Activated CD4-positive, alpha-beta T cell treated with anti-CD3 and anti-CD28 coated beads, Interleukin-2, amount 10 ng/mL, durations not matched to agents 7 days and 5 days (primary cell): ENCODE data around the gene CXADR. TPM values are rescaled to one million over a fixed set of nuclear protein-coding genes. Genes with fewer than 3 reads are reported as not detected.

Experiments
- CTCF ChIA-PET: fragments of 350-600 bp; sonication (Branson Sonifier 250); formaldehyde crosslinking; loops from one replicate; lab custom pipeline; 2021; ENCODE audit warnings: antibody characterized with exemption; lab: Charles Lee
- POLR2A ChIA-PET: fragments of 350-600 bp; sonication (Branson Sonifier 250); formaldehyde crosslinking; loops from one replicate; lab custom pipeline; 2021; ENCODE audit warnings: antibody characterized with exemption; lab: Charles Lee
- DNase-seq: peaks from one replicate; pipeline ENCODE4 v3.0.0-alpha.2; 2020
- H3K27ac Mint-ChIP-seq: one replicate; pipeline ENCODE4 v1.8.0; 2021; ENCODE audit warnings: mild to moderate bottlenecking, moderate library complexity, mixed read lengths
- H3K27me3 Mint-ChIP-seq: one replicate; pipeline ENCODE4 v1.8.0; 2021; ENCODE audit warnings: mixed read lengths
- H3K36me3 Mint-ChIP-seq: one replicate; pipeline ENCODE4 v1.8.0; 2021; ENCODE audit warnings: low read depth, mixed read lengths
- H3K4me1 Mint-ChIP-seq: one replicate; pipeline ENCODE4 v1.8.0; 2021; ENCODE audit warnings: mixed read lengths
- H3K4me3 Mint-ChIP-seq: one replicate; pipeline ENCODE4 v1.8.0; 2021; ENCODE audit warnings: mild to moderate bottlenecking, moderate library complexity, mixed read lengths
- H3K9me3 Mint-ChIP-seq: one replicate; pipeline ENCODE4 v1.8.0; 2021; ENCODE audit warnings: mixed read lengths
- total RNA-seq, 2 experiments: library from RNA; stranded (reverse); gene quantifications; one replicate each; pipeline ENCODE4 v1.2.3, GENCODE V29; 2021

Gene CXADR
- total RNA-seq, 2 experiments from 2014 or later = 0.32 to 0.40 TPM

- H3K4me1 Mint-ChIP-seq = no peaks in the 10 kb centered on the region
- DNase-seq = no peak
- no peaks in the 10 kb centered on the region for H3K9me3 Mint-ChIP-seq
- no peak overlapping the region for H3K4me3 Mint-ChIP-seq
- ChIA-PET POLR2A (no interaction called here), CTCF (no interaction called here)
- H3K27ac Mint-ChIP-seq = no peak overlapping the region
- no peaks in the 10 kb centered on the region for H3K27me3 Mint-ChIP-seq
- peaks cover 29% of the 10 kb centered on the region for H3K36me3 Mint-ChIP-seq
These were observed 77.6 kb downstream of the CXADR start for GRCh38 chr21:17590430-17590829.

- H3K27me3 Mint-ChIP-seq = no peaks in the 10 kb centered on the region
- H3K4me3 Mint-ChIP-seq = no peak overlapping the region
- no peak for DNase-seq
- no peaks in the 10 kb centered on the region for H3K9me3 Mint-ChIP-seq
- ChIA-PET CTCF (interaction anchor here (1.6 to 2.7 kb wide), 3 partner anchors 10 to 13 kb away, joined by 5 to 11 read pairs (median 10); no protein-coding TSS in a partner anchor), POLR2A (no interaction called here)
- H3K36me3 Mint-ChIP-seq = peaks cover 59% of the 10 kb centered on the region
- no peak overlapping the region for H3K27ac Mint-ChIP-seq
- peaks cover 7% of the 10 kb centered on the region for H3K4me1 Mint-ChIP-seq
These were observed 84.8 kb downstream of the CXADR start for GRCh38 chr21:17597680-17598079.

GRCh38 chr21:17598437-17598836, 85.6 kb downstream of the CXADR start:
- no peak for DNase-seq
- ChIA-PET CTCF (interaction anchor here (1.6 to 2.7 kb wide), 3 partner anchors 9 to 13 kb away, joined by 5 to 11 read pairs (median 10); no protein-coding TSS in a partner anchor), POLR2A (no interaction called here)
- Mint-ChIP-seq H3K27ac (no peak overlapping the region), H3K9me3 (no peaks in the 10 kb centered on the region), H3K4me1 (peaks cover 15% of the 10 kb centered on the region), H3K27me3 (no peaks in the 10 kb centered on the region), H3K4me3 (no peak overlapping the region), H3K36me3 (peaks cover 62% of the 10 kb centered on the region)

- no peaks in the 10 kb centered on the region for H3K9me3 Mint-ChIP-seq
- no peak for DNase-seq
- ChIA-PET CTCF (interaction anchor here (2.5 kb wide), 1 partner anchor 9 kb away, joined by 12 read pairs; no protein-coding TSS in a partner anchor), POLR2A (no interaction called here)
- peak overlapping the region; percentile 9 for H3K27ac Mint-ChIP-seq
- peaks cover 30% of the 10 kb centered on the region for H3K4me1 Mint-ChIP-seq
- peaks cover 58% of the 10 kb centered on the region for H3K36me3 Mint-ChIP-seq
- no peak overlapping the region for H3K4me3 Mint-ChIP-seq
- H3K27me3 Mint-ChIP-seq = no peaks in the 10 kb centered on the region
These were observed 90.0 kb downstream of the CXADR start for GRCh38 chr21:17602874-17603273.

- CTCF ChIA-PET = interaction anchor here (1.3 kb wide), 1 partner anchor 9 kb away, joined by 10 read pairs; no protein-coding TSS in a partner anchor
- Mint-ChIP-seq H3K4me1 (peaks cover 58% of the 10 kb centered on the region), H3K36me3 (peaks cover 61% of the 10 kb centered on the region), H3K4me3 (no peak overlapping the region), H3K27me3 (no peaks in the 10 kb centered on the region), H3K27ac (peak overlapping the region; percentile 83), H3K9me3 (no peaks in the 10 kb centered on the region)
- POLR2A ChIA-PET = no interaction called here
- DNase-seq = no peak
These were observed 94.8 kb downstream of the CXADR start for GRCh38 chr21:17607684-17608083.

GRCh38 chr21:17609681-17610080, 96.8 kb downstream of the CXADR start:
- DNase-seq = no peak
- Mint-ChIP-seq H3K9me3 (no peaks in the 10 kb centered on the region), H3K36me3 (peaks cover 45% of the 10 kb centered on the region), H3K4me1 (peaks cover 52% of the 10 kb centered on the region), H3K27ac (peak overlapping the region; percentile 50), H3K4me3 (peak overlapping the region; percentile 87), H3K27me3 (no peaks in the 10 kb centered on the region)
- POLR2A ChIA-PET = no interaction called here
- CTCF ChIA-PET = interaction anchor here (1.0 to 2.1 kb wide), 2 partner anchors 9 to 11 kb away, joined by 4 to 11 read pairs; no protein-coding TSS in a partner anchor

- ChIA-PET CTCF (interaction anchor here (2.1 to 2.2 kb wide), 2 partner anchors 9 to 12 kb away, joined by 11 to 12 read pairs; no protein-coding TSS in a partner anchor), POLR2A (no interaction called here)
- peaks cover 40% of the 10 kb centered on the region for H3K36me3 Mint-ChIP-seq
- H3K27me3 Mint-ChIP-seq = no peaks in the 10 kb centered on the region
- no peak for DNase-seq
- H3K4me1 Mint-ChIP-seq = peaks cover 59% of the 10 kb centered on the region
- peak overlapping the region; percentile 87 for H3K4me3 Mint-ChIP-seq
- peak overlapping the region; percentile 98 for H3K27ac Mint-ChIP-seq
- no peaks in the 10 kb centered on the region for H3K9me3 Mint-ChIP-seq
These were observed 98.1 kb downstream of the CXADR start for GRCh38 chr21:17610911-17611310.

GRCh38 chr21:17611414-17612022, 98.7 kb downstream of the CXADR start:
- Mint-ChIP-seq H3K4me1 (peaks cover 59% of the 10 kb centered on the region), H3K4me3 (peak overlapping the region; percentile 87)
- POLR2A ChIA-PET = no interaction called here

GRCh38 chr21:17612023-17612564, 99.3 kb downstream of the CXADR start:
- CTCF ChIA-PET = interaction anchor here (0.6 to 2.2 kb wide), 3 partner anchors 11 to 260 kb away, joined by 3 to 12 read pairs (median 11); no protein-coding TSS in a partner anchor
- Mint-ChIP-seq H3K27me3 (no peaks in the 10 kb centered on the region), H3K4me3 (peak overlapping the region; percentile 87), H3K4me1 (peaks cover 58% of the 10 kb centered on the region), H3K36me3 (peaks cover 36% of the 10 kb centered on the region), H3K27ac (peak overlapping the region; percentile 98), H3K9me3 (no peaks in the 10 kb centered on the region)
- POLR2A ChIA-PET = no interaction called here
- peak; percentile 18 for DNase-seq

More at GRCh38 chr21:17611414-17612022, 98.7 kb downstream of the CXADR start:
- H3K27me3 Mint-ChIP-seq = no peaks in the 10 kb centered on the region
- peak overlapping the region; percentile 98 for H3K27ac Mint-ChIP-seq
- peaks cover 38% of the 10 kb centered on the region for H3K36me3 Mint-ChIP-seq
- peak; percentile 85 for DNase-seq
- no peaks in the 10 kb centered on the region for H3K9me3 Mint-ChIP-seq
- CTCF ChIA-PET = interaction anchor here (0.6 to 2.2 kb wide), 3 partner anchors 10 to 259 kb away, joined by 3 to 12 read pairs (median 11); no protein-coding TSS in a partner anchor

GRCh38 chr21:17612565-17613241, 99.9 kb downstream of the CXADR start, which contains the start of gene BTG3:
BTG3 (minus strand) TSS chr21:17612901; CDS start chr21:17609144, 3,757 bp downstream.
- Mint-ChIP-seq H3K9me3 (no peaks in the 10 kb centered on the region), H3K36me3 (peaks cover 31% of the 10 kb centered on the region), H3K4me1 (peaks cover 52% of the 10 kb centered on the region), H3K4me3 (peak within 1 kb of the TSS; percentile 87), H3K27ac (peak within 1 kb of the TSS; percentile 98), H3K27me3 (no peaks in the 10 kb centered on the region)
- CTCF ChIA-PET = interaction anchor here (2.2 kb wide), 1 partner anchor 11 kb away, joined by 12 read pairs; no protein-coding TSS in a partner anchor
- peak; percentile 80 for DNase-seq
- POLR2A ChIA-PET = no interaction called here

- Mint-ChIP-seq H3K36me3 (peaks cover 26% of the 10 kb centered on the region), H3K27me3 (no peaks in the 10 kb centered on the region), H3K9me3 (no peaks in the 10 kb centered on the region), H3K27ac (peak overlapping the region; percentile 79), H3K4me3 (peak overlapping the region; percentile 73), H3K4me1 (peaks cover 47% of the 10 kb centered on the region)
- CTCF ChIA-PET = no interaction called here
- POLR2A ChIA-PET = no interaction called here
- no peak for DNase-seq
These were observed 100.4 kb downstream of the CXADR start for GRCh38 chr21:17613242-17613676.

- H3K9me3 Mint-ChIP-seq = no peaks in the 10 kb centered on the region
- no peaks in the 10 kb centered on the region for H3K36me3 Mint-ChIP-seq
- no peak overlapping the region for H3K27ac Mint-ChIP-seq
- no peaks in the 10 kb centered on the region for H3K27me3 Mint-ChIP-seq
- DNase-seq = no peak
- H3K4me3 Mint-ChIP-seq = no peak overlapping the region
- CTCF ChIA-PET = no interaction called here
- peaks cover 18% of the 10 kb centered on the region for H3K4me1 Mint-ChIP-seq
- POLR2A ChIA-PET = no interaction called here
These were observed 104.0 kb downstream of the CXADR start for GRCh38 chr21:17616831-17617230.
